CD4-positive, alpha-beta T cell (primary cell): ENCODE results near the gene HOXD11. TPM values are rescaled to one million over a fixed set of nuclear protein-coding genes. Genes with fewer than 3 reads are reported as not detected.

Experiments used
- ATAC-seq: fragments of 200-7000 bp; cut with Tn5 transposase; one replicate; pipeline ENCODE4 v1.10.0; 2022; ENCODE audit warnings: mild to moderate bottlenecking; ENCODE audit not compliant: poor library complexity
- CTCF ChIA-PET: fragments of 350-600 bp; sonication (Branson Sonifier 250); formaldehyde crosslinking; loops from one replicate; lab custom pipeline; 2021; ENCODE audit warnings: antibody characterized with exemption, inconsistent platforms; lab: Charles Lee
- POLR2A ChIA-PET: fragments of 350-600 bp; sonication (Branson Sonifier 250); formaldehyde crosslinking; loops from one replicate; lab custom pipeline; 2021; ENCODE audit warnings: antibody characterized with exemption, inconsistent platforms; lab: Charles Lee
- DNase-seq, 14 experiments: peaks; one replicate each; pipeline ENCODE4 v3.0.0-alpha.2; 2013 to 2020; ENCODE audit warnings: mixed read lengths in 2 of 14
- H3K27ac ChIP-seq, 2 donors: one replicate each; pipeline versions ENCODE4 v1.5.1 to v1.7.0; 2013; ENCODE audit warnings: low read length in 2 of 2, low read depth in 1 of 2, mild to moderate bottlenecking in 1 of 2
- H3K27me3 ChIP-seq, 2 experiments: 1 replicate in 1 of 2; 2 replicates in 1 of 2; pipeline versions ENCODE4 v1.6.1 to v1.7.0; 2013; ENCODE audit warnings: low read length in 2 of 2, control low read depth in 1 of 2, mild to moderate bottlenecking in 1 of 2, moderate library complexity in 1 of 2; ENCODE audit not compliant: insufficient read depth in 2 of 2, control insufficient read depth in 1 of 2
- H3K36me3 ChIP-seq: one replicate; pipeline ENCODE4 v1.6.1; 2013; ENCODE audit warnings: low read length, control low read depth; ENCODE audit not compliant: insufficient read depth
- H3K4me1 ChIP-seq: one replicate; pipeline ENCODE4 v1.6.1; 2013; ENCODE audit warnings: low read length, control low read depth; ENCODE audit not compliant: insufficient read depth
- H3K4me3 ChIP-seq: one replicate; pipeline ENCODE4 v1.5.1; 2013; ENCODE audit warnings: mild to moderate bottlenecking, low read length, moderate library complexity
- H3K9me3 ChIP-seq, 2 experiments: 1 replicate in 1 of 2; 2 replicates in 1 of 2; pipeline versions ENCODE4 v1.6.1 to v1.7.0; 2013; ENCODE audit warnings: low read length in 2 of 2, mild to moderate bottlenecking in 2 of 2, control low read depth in 1 of 2, moderate library complexity in 1 of 2; ENCODE audit not compliant: control insufficient read depth in 1 of 2, insufficient read depth in 1 of 2
- H3K27ac Mint-ChIP-seq: one replicate; pipeline ENCODE4 v1.8.0; 2020; ENCODE audit warnings: mixed read lengths
- H3K27me3 Mint-ChIP-seq: one replicate; pipeline ENCODE4 v1.8.0; 2021; ENCODE audit warnings: mixed read lengths
- H3K36me3 Mint-ChIP-seq: one replicate; pipeline ENCODE4 v1.8.0; 2021; ENCODE audit warnings: low read depth, mixed read lengths
- H3K4me1 Mint-ChIP-seq: one replicate; pipeline ENCODE4 v1.8.0; 2021; ENCODE audit warnings: low read depth, mixed read lengths
- H3K4me3 Mint-ChIP-seq: one replicate; pipeline ENCODE4 v1.8.0; 2020; ENCODE audit warnings: mild to moderate bottlenecking, mixed read lengths
- H3K9me3 Mint-ChIP-seq: one replicate; pipeline ENCODE4 v1.8.0; 2020; ENCODE audit warnings: mixed read lengths
- intact Hi-C, 2 experiments: fragments of 100-400 bp; cut with DNase I in 1 of 2; cut with micrococcal nuclease in 1 of 2; formaldehyde crosslinking; loops; one replicate each; pipeline versions ENCODE4 v1.15.1 to v1.9.0; 2023 to 2025; cut with DNase I, micrococcal nuclease
- total RNA-seq, 174 experiments: library from RNA in 2 of 174; stranded (reverse) in 2 of 174; gene quantifications; one replicate each; pipeline ENCODE4 v1.2.3 and lab custom pipeline; 2021 to 2026
- TF ChIP-seq, protein P1 (sequence below): fragments of 200-600 bp; IDR thresholded peaks from one replicate; pipeline ENCODE4 v1.8.0; 2022; ENCODE audit warnings: antibody characterized with exemption, mild to moderate bottlenecking

The HOXD11 gene
- total RNA-seq, 2 experiments from 2014 or later: not detected

DNA sequence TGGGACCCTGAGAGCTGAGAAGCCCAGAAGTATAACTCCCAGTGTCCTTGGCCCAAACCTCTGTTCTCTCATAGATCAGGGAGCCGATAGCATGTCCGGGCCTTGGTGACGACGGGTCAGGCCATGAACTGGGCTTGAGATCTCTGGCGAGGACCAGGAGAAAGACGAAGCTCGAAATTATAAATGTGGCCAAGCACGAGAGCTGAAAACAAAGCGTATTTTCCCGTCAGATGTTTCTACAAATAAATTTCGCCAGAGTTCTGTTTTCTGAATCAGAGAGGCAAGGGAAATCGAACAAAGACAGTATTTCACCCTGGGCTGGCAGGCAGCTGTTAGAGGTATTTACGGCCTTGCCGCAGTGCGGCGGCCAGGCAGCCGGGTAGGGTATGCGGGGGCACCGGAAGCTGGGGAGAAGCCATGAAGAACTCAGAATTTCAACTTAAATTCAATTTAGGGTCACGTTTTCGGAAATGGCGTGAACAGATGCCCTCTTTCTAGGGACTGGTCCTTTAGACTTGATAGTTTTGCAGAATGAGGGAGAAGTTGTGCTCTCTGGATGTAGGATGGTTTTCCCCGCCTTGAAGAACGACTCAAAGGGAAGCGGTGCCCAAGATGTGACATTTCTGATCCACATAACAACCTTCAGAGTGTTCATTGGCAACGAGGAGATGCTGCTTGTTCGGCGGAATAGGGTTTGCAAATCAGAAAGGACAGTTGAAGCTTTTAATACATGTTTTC is 32.0 kb downstream of the HOXD11 start:
- peak overlapping the region; percentile 40 for H3K4me3 Mint-ChIP-seq

DNA sequence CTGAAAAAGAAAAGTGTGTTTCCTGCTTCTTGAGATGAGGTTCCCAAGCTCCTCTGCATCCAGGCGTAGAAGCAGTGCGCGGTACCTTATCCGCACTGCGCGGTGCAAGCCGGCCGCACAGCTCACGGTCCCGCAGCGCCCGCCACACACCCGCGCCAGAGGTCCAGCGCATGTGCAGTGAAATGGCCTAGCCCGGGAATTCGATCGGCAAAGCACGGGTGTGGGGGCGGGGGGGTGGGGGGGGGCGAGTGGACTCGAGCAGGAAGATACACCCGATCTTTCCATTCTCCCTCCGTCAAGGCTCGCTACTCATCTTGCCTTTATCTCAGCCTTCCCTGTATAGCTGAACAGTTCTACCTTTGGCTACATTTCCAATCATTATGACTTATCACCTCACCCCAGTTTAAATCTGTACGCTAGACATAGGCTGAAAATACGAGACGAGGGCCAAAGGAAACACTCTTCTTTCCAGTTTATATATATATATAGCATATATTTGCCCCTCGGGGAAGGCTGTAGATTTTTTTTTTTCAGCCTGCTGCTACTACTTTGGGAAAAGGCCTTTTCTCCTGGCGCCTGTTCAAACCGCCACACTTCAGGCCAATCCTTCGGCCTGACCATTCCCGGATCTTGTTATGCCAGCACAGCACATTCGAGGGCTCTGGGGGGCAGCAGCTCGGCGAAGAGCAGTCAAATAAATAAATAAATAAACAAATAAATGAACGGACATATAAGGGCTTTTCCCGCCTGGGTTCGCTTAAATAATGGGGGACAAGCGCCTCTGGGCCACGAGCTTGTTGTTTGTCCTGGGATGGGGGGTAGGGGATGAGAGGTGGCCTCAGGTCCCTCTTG is 32.8 kb downstream of the HOXD11 start:
- TF ChIP-seq, protein P1, sequence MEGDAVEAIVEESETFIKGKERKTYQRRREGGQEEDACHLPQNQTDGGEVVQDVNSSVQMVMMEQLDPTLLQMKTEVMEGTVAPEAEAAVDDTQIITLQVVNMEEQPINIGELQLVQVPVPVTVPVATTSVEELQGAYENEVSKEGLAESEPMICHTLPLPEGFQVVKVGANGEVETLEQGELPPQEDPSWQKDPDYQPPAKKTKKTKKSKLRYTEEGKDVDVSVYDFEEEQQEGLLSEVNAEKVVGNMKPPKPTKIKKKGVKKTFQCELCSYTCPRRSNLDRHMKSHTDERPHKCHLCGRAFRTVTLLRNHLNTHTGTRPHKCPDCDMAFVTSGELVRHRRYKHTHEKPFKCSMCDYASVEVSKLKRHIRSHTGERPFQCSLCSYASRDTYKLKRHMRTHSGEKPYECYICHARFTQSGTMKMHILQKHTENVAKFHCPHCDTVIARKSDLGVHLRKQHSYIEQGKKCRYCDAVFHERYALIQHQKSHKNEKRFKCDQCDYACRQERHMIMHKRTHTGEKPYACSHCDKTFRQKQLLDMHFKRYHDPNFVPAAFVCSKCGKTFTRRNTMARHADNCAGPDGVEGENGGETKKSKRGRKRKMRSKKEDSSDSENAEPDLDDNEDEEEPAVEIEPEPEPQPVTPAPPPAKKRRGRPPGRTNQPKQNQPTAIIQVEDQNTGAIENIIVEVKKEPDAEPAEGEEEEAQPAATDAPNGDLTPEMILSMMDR: no peak
- Mint-ChIP-seq H3K4me3 (peak overlapping the region; percentile 18), H3K27me3 (peaks cover 95% of the 10 kb centered on the region)

More for the DNA sequence above, 32.0 kb downstream of the HOXD11 start:
- ATAC-seq (no peak), DNase-seq (no peak)
- no peak overlapping the region for H3K4me3 ChIP-seq
- Mint-ChIP-seq H3K9me3 (peaks cover 4% of the 10 kb centered on the region), H3K36me3 (peaks cover 3% of the 10 kb centered on the region), H3K27ac (no peak overlapping the region), H3K27me3 (peaks cover 95% of the 10 kb centered on the region), H3K4me1 (peaks cover 41% of the 10 kb centered on the region)
- H3K36me3 ChIP-seq: no peaks in the 10 kb centered on the region
- H3K27me3 ChIP-seq: peaks cover 91 to 98% of the 10 kb centered on the region in 2 experiments
- intact Hi-C loops: loop anchor here in 1 of 2 experiments (10.0 kb wide), 1 partner anchor 1276 kb away; no protein-coding TSS in a partner anchor
- peaks cover 14 to 45% of the 10 kb centered on the region in 2 experiments for H3K9me3 ChIP-seq
- ChIA-PET CTCF (interaction anchor here (0.7 to 1.1 kb wide), 2 partner anchors 12 to 316 kb away, joined by 3 read pairs; no protein-coding TSS in a partner anchor), POLR2A (interaction anchor here (1.0 to 1.2 kb wide), 2 partner anchors 12 to 316 kb away, joined by 3 read pairs; no protein-coding TSS in a partner anchor)
- peaks cover 36% of the 10 kb centered on the region for H3K4me1 ChIP-seq
- TF ChIP-seq, protein P1: no peak
- no peak overlapping the region for H3K27ac ChIP-seq

More for the DNA sequence above, 32.8 kb downstream of the HOXD11 start:
- Mint-ChIP-seq H3K9me3 (peaks cover 4% of the 10 kb centered on the region), H3K4me1 (peaks cover 41% of the 10 kb centered on the region), H3K36me3 (peaks cover 3% of the 10 kb centered on the region), H3K27ac (no peak overlapping the region)
- peak overlapping the region; percentile 29 for H3K4me3 ChIP-seq
- peaks cover 36% of the 10 kb centered on the region for H3K4me1 ChIP-seq
- POLR2A ChIA-PET: interaction anchor here (0.6 to 1.2 kb wide), 5 partner anchors 13 to 713 kb away, joined by 3 read pairs; no protein-coding TSS in a partner anchor
- peaks cover 85 to 98% of the 10 kb centered on the region in 2 experiments for H3K27me3 ChIP-seq
- intact Hi-C loops: loop anchor here (5.0 to 10.0 kb wide), 2 partner anchors 317 to 1275 kb away; no protein-coding TSS in a partner anchor
- no peak overlapping the region for H3K27ac ChIP-seq
- H3K9me3 ChIP-seq: peaks cover 14 to 45% of the 10 kb centered on the region in 2 experiments
- ATAC-seq (no peak), DNase-seq (no peak)
- CTCF ChIA-PET: interaction anchor here (0.7 to 1.1 kb wide), 3 partner anchors 13 to 315 kb away, joined by 3 read pairs; no protein-coding TSS in a partner anchor
- H3K36me3 ChIP-seq: no peaks in the 10 kb centered on the region
